ENCODE data around the gene PPP2R5A. TPM values are rescaled to one million over a fixed set of nuclear protein-coding genes. Genes with fewer than 3 reads are reported as not detected.

The PPP2R5A gene
- total RNA-seq, 1 donor from 2014 or later = 41.7 TPM

Other genes with a start within 250 kb of the PPP2R5A start
- gene INTS7, start 249.9 kb upstream of the PPP2R5A start, total RNA-seq = 10.4 and 18.9 TPM in 2 replicates
- 1.1 and 10.2 TPM in 2 replicates for gene DTL, start 249.7 kb upstream of the PPP2R5A start, total RNA-seq
- 9.7 and 21.2 TPM in 2 replicates for gene PACC1, start 129.5 kb downstream of the PPP2R5A start, total RNA-seq
- 31.1 and 54.7 TPM in 2 replicates for gene NENF, start 147.5 kb downstream of the PPP2R5A start, total RNA-seq